Measurements from ENCODE around the gene NEBL.

The NEBL gene

DNA sequence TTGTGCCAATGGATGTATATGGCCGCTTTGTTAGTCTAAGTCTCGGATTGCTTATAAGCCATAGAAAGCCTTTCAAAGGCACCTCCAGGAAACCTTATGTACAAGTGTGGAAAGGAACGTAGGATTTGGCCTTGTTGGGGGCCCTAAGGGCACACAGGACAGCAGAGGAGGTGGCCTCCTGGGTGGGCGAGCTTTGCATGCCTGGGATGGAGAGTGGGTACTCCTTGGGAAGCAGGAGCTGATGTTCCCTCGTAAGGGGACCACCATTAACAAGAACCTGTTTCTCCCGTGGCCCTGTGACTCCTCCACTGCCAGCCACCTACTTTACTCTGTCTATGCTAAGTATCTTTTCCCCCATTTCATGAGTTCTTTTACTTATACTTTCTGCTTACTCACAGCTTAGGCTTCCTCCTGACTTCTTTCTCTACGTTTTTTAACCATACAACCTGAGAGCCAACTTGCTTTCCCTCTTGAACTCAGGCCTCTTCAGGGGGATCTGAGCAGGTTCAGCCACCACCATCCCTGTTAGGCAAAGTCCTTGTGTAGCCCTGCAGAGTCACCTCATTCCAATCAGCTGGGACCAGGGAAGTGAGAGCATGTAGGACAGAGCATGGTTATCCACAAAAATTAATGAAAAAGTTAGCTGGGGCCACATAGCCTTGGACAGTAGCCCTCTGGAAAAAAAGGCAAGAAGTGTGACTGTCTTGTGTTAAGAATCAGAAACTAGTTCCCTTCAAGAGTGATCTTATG, 118.9 kb downstream of the NEBL start:
- no peak for DNase-seq (ENCODE audit: low read depth)

- DNase-seq (ENCODE audit: low read depth) = no peak
Observed at GRCh38 chr10:20776384-20777118, 120.6 kb downstream of the NEBL start.

- no peak for DNase-seq (ENCODE audit: low read depth)
Observed at GRCh38 chr10:20771051-20771450, 126.1 kb downstream of the NEBL start.

- no peak for DNase-seq (ENCODE audit: low read depth)
Observed at GRCh38 chr10:20769481-20769880, 127.6 kb downstream of the NEBL start.

GRCh38 chr10:20768843-20769242, 128.3 kb downstream of the NEBL start:
- DNase-seq (ENCODE audit: low read depth) = no peak

DNA sequence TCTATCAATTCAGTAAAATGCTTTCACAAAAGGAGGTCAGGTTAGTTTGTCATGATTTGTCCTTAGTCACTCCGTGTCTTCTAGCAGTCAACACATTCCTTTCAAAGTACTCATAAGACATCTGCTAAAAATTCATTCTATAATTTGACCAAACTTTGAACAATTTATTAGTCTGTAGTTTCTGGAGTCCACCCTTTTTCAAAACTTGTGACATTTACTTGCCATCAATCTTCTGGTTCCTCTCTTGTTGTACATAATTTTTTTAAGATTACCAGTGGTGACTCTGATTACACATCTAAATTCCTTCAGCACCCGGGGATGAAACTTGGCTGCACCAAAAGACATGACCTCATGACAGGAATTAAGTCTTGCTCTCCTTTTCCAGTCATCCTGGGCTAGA, 130.1 kb downstream of the NEBL start:
- no peak for DNase-seq (ENCODE audit: low read depth)

GRCh38 chr10:20765066-20765465, 132.0 kb downstream of the NEBL start:
- no peak for DNase-seq (ENCODE audit: low read depth)

DNA sequence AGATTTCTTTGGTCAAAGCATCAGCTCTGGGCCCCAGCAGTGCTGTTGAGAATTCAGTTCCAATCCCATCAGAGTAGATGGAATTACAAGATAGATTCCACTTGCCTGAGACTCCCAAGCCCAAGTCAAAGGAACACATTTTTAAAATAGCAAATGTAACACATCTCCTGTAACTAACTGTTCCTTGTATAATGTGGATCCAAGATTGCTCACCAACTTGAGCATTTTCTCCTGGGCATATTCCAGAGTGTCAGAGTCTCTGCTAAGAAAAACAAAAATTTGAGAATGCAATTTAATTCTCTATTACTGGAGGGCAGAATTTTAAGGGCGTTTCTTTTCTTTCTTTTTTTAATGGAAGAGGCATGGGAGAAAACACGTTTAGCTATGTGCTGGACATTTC, 136.7 kb downstream of the NEBL start:
- DNase-seq (ENCODE audit: low read depth) = no peak

DNA sequence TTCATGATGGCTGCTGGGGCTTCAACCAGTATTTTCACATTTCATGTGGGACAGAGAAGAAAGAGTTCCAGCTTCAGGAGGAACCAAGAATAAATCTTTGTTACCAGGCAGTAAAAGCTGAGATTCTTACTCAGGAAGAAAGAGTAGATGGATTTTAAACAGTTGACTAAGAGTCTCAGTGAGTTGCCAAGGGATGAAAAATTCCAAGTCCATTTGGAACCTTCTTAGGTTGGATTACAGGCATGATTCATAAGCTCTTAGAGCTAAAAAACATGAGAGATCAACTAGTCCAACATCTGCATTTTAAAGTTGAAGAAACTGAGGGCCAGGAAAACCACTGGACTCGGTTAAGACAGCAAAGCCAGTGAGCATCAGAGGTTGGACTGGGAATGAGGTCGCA, 148.6 kb downstream of the NEBL start:
- DNase-seq (ENCODE audit: low read depth) = no peak

GRCh38 chr10:20747782-20748181, 149.3 kb downstream of the NEBL start:
- DNase-seq (ENCODE audit: low read depth) = no peak

DNA sequence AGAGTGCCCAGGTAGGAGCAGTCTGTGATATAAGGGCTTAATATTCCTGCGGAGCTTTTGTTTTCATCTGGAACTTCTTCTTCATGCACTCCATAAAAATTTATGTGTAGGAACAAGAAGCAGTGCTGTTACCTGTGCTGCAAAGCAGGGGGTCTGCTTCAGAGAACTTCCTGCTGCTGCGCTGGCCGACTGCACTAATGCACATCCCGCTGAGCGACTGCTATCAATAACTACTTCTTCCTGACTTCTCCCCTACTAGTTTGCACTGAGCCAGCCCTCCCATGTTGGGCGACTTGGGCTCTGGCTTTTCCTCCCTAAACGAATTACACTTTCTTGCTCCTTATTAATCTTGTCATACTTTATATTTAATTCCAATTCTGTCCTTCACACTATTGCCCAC, 150.3 kb downstream of the NEBL start:
- no peak for DNase-seq (ENCODE audit: low read depth)

- DNase-seq (ENCODE audit: low read depth) = no peak
Observed at GRCh38 chr10:20745556-20746375, 151.3 kb downstream of the NEBL start.

DNA sequence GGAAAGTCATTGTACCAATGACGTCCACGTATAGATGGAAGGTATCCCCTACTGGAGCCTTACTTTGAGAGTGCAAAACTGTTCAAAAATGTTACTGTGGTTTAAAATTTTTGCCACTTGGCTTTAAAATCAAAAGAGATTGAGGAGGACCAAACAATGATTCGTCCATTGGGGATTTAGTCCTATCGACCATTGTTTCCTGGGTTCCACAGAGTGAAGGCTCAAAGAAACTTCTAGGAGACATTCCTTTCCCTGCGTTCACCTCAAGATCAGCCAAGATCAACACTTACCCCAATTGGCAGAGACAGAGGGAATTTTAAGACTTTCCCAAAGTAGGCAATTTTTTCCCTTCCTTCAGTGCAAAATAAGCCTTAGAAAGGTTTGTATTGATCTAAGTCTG, 152.3 kb downstream of the NEBL start:
- DNase-seq (ENCODE audit: low read depth) = no peak

DNA sequence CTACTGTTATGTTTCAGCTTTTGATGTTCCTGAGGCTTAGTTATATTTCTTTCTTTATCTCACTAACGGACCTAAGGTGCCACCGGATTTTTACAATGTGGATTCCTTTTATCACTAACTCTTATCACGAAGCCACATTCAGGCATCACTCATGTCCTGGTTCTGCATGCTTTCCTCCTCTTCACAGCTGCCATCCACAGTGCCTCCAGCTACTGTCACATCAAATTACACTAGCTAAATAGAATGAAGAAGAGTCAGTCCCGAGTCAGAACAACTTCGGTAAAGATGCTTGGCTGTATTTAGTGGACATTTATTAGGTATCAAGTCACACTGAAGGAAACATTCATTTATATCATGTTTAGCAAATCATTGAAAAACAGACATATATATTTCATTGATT, 153.2 kb downstream of the NEBL start:
- no peak for DNase-seq (ENCODE audit: low read depth)

- DNase-seq (ENCODE audit: low read depth) = no peak
Observed at GRCh38 chr10:20742737-20743541, 154.2 kb downstream of the NEBL start.

- DNase-seq (ENCODE audit: low read depth) = no peak
Observed at GRCh38 chr10:20740120-20740519, 157.0 kb downstream of the NEBL start.

GRCh38 chr10:20737107-20737506, 160.0 kb downstream of the NEBL start:
- no peak for DNase-seq (ENCODE audit: low read depth)
